HEK293T (cell line): ENCODE results near the gene SETDB2.
"Not testable (repeated sequence)": the region's sequence is repeated elsewhere in the genome, so short reads cannot be mapped to it uniquely, and the experiment has no call there.

ENCODE experiments used
- CTCF ChIA-PET: fragments of 350-600 bp; formaldehyde crosslinking; extraction: SDS; loops from one replicate; lab custom pipeline; 2021; ENCODE audit warnings: antibody characterized with exemption, inconsistent platforms; lab: Yijun Ruan, JAX
- POLR2A ChIA-PET: fragments of 350-600 bp; formaldehyde crosslinking; extraction: SDS; loops from one replicate; lab custom pipeline; 2020; ENCODE audit warnings: antibody characterized with exemption, inconsistent platforms; lab: Yijun Ruan, JAX
- DNase-seq: peaks from one replicate; pipeline ENCODE4 v3.0.0; 2012; ENCODE audit warnings: mixed read lengths; ENCODE audit errors: extremely low spot score
- ARNT ChIP-seq: fragments of 450-650 bp; IDR thresholded peaks from 2 replicates; pipeline ENCODE4 v1.6.1; 2017; ENCODE audit warnings: mild to moderate bottlenecking
- BHLHE40 ChIP-seq: fragments of 450-650 bp; IDR thresholded peaks from 2 replicates; pipeline ENCODE4 v1.6.1; 2016; ENCODE audit warnings: mild to moderate bottlenecking, moderate library complexity, borderline replicate concordance
- CTBP1 ChIP-seq: fragments of 450-650 bp; IDR thresholded peaks from 2 replicates; pipeline ENCODE4 v1.6.1; 2016; ENCODE audit warnings: borderline replicate concordance
- ELF4 ChIP-seq: fragments of 450-650 bp; IDR thresholded peaks from 2 replicates; pipeline ENCODE4 v1.6.1; 2017; ENCODE audit warnings: antibody characterized with exemption
- FOXA1 ChIP-seq: fragments of 450-650 bp; IDR thresholded peaks from 2 replicates; pipeline ENCODE4 v1.6.1; 2016; ENCODE audit warnings: mild to moderate bottlenecking
- FOXK2 ChIP-seq: fragments of 450-650 bp; IDR thresholded peaks from 2 replicates; pipeline ENCODE4 v1.6.1; 2016; ENCODE audit warnings: mild to moderate bottlenecking
- FOXM1 ChIP-seq: fragments of 450-650 bp; IDR thresholded peaks from 2 replicates; pipeline ENCODE4 v1.6.1; 2017; ENCODE audit warnings: mild to moderate bottlenecking, borderline replicate concordance
- HDGF ChIP-seq: fragments of 450-650 bp; IDR thresholded peaks from 2 replicates; pipeline ENCODE4 v1.6.1; 2017; ENCODE audit warnings: antibody characterized with exemption, borderline replicate concordance
- L3MBTL2 ChIP-seq: fragments of 450-650 bp; conservative IDR thresholded peaks from 2 replicates; pipeline ENCODE4 v1.6.1; 2016; ENCODE audit warnings: mild to moderate bottlenecking
- LEF1 ChIP-seq: fragments of 450-650 bp; IDR thresholded peaks from 2 replicates; pipeline ENCODE4 v1.6.1; 2017; ENCODE audit warnings: mild to moderate bottlenecking, borderline replicate concordance
- NFRKB ChIP-seq: fragments of 450-650 bp; IDR thresholded peaks from 2 replicates; pipeline ENCODE4 v1.6.1; 2016; ENCODE audit warnings: mild to moderate bottlenecking, moderate library complexity
- SP1 ChIP-seq: fragments of 450-650 bp; IDR thresholded peaks from 2 replicates; pipeline ENCODE4 v1.6.1; 2017
- SUZ12 ChIP-seq: fragments of 450-650 bp; IDR thresholded peaks from 2 replicates; pipeline ENCODE4 v1.6.1; 2016; ENCODE audit warnings: mild to moderate bottlenecking
- TARDBP ChIP-seq: fragments of 450-650 bp; IDR thresholded peaks from 2 replicates; pipeline ENCODE4 v1.6.1; 2016
- ZNF384 ChIP-seq: fragments of 450-650 bp; IDR thresholded peaks from 2 replicates; pipeline ENCODE4 v1.6.1; 2016
- TF ChIP-seq, protein P1 (sequence below): fragments of 450-650 bp; IDR thresholded peaks from 2 replicates; pipeline ENCODE4 v1.6.1; 2016

Gene SETDB2

DNA sequence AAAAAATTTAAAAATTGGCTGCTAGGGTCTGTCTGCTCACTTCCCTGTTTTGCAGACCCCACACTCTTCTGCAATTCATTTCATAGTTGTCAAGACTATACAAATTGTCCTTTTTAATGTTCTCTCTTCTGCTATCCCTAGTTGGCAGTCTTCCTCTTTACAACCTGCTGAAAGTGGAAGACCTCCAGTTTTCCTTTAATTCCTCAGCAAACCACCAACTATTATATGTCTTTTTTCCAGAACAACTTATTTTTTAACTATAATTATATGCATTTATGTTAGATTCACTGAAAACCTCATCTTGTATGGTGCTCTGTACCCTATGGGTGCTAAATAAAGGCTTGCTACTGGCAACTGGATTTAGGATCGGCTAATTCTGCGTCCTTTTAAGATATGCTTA is 50.6 kb downstream of the SETDB2 start:
- ChIA-PET POLR2A (interaction anchor here (1.0 kb wide), 1 partner anchor 50 kb away, joined by 3 read pairs; the partner anchor contains the start of genes CAB39L and SETDB2), CTCF (no interaction called here)
- TF ChIP-seq NFRKB (no peak), TARDBP (no peak), SUZ12 (no peak), L3MBTL2 (no peak), FOXK2 (no peak)

DNA sequence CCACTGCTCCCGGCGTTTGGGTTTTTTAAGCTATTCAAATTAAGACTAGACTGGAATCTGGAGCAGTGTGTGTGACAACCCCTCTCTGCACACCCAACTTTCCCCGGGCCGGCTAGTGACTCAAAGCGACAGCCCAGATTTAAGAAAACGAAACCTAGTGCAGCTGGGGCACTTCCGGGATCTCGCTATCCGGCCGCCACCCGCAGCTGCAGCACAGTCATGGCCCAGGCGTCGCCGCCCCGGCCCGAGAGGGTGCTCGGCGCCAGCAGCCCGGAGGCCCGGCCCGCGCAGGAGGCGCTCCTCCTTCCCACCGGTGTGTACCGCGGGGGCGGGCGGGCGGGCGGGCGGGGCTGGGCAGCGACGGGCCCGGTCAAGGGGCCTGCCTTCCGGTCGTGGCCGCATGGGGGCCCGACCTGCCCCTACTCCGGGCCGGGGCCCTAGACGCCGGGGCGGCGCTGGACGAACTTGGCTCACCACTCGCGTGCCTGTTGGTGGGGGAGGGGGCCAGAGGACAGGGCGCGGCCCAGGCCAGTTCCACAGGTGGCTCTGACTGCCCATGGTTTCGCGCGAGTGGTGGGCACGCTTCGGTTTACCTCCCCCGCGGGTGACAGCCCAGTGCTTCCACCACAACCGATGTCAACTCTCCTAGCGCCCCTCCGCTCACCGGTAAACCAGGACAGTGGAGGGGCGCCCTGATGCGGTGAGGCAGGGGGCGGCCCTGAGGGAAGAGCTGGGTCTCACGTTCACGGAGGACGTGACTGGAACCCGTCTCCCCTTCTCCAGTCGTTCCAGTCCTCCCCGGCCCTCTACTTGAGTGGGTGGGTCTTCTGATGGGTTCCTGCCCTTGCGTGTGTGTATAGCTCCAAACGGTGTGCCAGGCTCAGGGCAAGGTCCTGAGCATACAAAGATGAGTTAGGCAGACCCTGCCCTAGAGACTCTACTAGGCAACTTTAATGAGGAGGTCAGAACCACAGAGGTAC is 52.0 kb downstream of the SETDB2 start, which contains the start of gene PHF11:
TSS of gene PHF11 (plus strand) at position 171 of the 980 bp plus-strand sequence. CDS start at position 220, 49 bp downstream.
- DNase-seq, result peak; percentile 39
- TF ChIP-seq NFRKB (no peak), FOXA1 (no peak), CTBP1 (no peak), ELF4 (no peak), TARDBP (no peak), HDGF (no peak), SUZ12 (no peak), FOXM1 (no peak), LEF1 (no peak), L3MBTL2 (no peak), BHLHE40 (no peak)
- POLR2A ChIA-PET, result interaction anchor here (1.1 to 1.8 kb wide), 2 partner anchors 11 to 51 kb away, joined by 4 to 7 read pairs; partner anchors contain the start of genes CAB39L and SETDB2
- CTCF ChIA-PET, result no interaction called here

More for the DNA sequence above, 50.6 kb downstream of the SETDB2 start:
- DNase-seq, result no peak

DNA sequence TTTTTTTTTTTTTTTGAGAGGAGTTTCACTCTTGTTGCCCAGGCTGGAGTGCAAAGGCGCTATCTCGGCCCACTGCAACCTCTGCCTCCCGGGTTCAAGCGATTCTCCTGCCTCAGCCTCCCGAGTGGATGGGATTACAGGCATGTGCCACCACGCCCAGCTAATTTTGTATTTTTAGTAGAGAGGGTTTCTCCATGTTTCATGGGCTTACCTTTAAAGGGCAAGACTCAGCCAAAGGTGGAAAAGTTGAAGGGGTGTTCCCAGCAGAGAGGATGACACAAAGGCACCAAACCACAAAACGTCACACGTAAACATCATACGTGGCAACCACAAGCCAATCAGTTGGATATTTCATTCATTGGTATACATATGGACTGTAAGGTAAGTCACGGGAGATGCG is 52.8 kb downstream of the SETDB2 start:
- POLR2A ChIA-PET, result interaction anchor here (1.8 kb wide), 1 partner anchor 10 kb away, joined by 7 read pairs; no protein-coding TSS in a partner anchor
- CTCF ChIA-PET, result not testable (repeated sequence)

DNA sequence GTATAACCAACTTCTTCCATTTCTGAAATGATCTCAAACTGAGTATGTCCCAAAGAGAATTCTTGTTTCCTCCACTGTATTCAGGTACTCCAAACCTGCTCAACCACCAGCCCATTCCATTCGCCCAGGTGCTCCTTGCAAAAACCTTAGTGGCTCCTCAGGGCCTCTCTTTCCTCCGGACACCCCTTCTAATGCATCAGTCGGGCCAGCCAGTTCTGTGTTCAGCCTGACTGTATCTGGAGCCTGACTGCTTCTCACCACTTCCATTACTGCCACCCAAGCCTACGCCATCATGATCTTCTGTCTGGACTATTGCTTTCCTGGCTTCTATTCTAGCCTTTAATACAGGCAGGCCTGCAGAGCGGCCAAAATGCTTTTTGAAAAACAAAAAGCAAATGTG is 53.2 kb downstream of the SETDB2 start:
- TF ChIP-seq CTBP1 (no peak), HDGF (no peak), SP1 (no peak), NFRKB (no peak), BHLHE40 (no peak), TARDBP (no peak), L3MBTL2 (no peak), ELF4 (no peak), FOXA1 (no peak), LEF1 (no peak)
- POLR2A ChIA-PET, result no interaction called here
- CTCF ChIA-PET, result no interaction called here
- DNase-seq, result no peak

More for the DNA sequence above, 52.8 kb downstream of the SETDB2 start:
- not testable (repeated sequence) for DNase-seq

DNA sequence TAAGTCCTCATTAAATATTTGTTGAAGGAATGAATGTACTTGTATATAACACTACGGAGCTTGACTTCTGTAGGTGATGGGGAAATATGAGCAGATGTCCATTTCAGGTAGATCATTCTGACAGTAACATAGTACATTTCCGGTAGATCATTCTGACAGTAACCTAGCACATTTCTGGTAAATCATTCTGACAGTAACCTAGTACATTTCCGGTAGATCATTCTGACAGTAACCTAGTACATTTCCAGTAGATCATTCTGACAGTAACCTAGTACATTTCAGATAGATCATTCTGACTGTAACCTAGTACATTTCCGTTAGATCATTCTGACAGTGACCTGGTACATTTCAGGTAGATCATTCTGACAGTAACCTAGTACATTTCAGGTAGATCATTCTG is 54.1 kb downstream of the SETDB2 start:
- ChIA-PET POLR2A (no interaction called here), CTCF (interaction anchor here (0.8 kb wide), 1 partner anchor 187 kb away, joined by 4 read pairs; no protein-coding TSS in a partner anchor)
- no peak for TF ChIP-seq SP1
- no peak for TF ChIP-seq HDGF
- TF ChIP-seq FOXM1, result no peak
- no peak for TF ChIP-seq ZNF384
- no peak for TF ChIP-seq FOXK2
- no peak for TF ChIP-seq FOXA1
- no peak for TF ChIP-seq LEF1
- no peak for TF ChIP-seq ELF4
- TF ChIP-seq ARNT, result no peak
- TF ChIP-seq, protein P1, sequence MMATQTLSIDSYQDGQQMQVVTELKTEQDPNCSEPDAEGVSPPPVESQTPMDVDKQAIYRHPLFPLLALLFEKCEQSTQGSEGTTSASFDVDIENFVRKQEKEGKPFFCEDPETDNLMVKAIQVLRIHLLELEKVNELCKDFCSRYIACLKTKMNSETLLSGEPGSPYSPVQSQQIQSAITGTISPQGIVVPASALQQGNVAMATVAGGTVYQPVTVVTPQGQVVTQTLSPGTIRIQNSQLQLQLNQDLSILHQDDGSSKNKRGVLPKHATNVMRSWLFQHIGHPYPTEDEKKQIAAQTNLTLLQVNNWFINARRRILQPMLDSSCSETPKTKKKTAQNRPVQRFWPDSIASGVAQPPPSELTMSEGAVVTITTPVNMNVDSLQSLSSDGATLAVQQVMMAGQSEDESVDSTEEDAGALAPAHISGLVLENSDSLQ, result no peak
- no peak for TF ChIP-seq CTBP1
- no peak for DNase-seq

DNA sequence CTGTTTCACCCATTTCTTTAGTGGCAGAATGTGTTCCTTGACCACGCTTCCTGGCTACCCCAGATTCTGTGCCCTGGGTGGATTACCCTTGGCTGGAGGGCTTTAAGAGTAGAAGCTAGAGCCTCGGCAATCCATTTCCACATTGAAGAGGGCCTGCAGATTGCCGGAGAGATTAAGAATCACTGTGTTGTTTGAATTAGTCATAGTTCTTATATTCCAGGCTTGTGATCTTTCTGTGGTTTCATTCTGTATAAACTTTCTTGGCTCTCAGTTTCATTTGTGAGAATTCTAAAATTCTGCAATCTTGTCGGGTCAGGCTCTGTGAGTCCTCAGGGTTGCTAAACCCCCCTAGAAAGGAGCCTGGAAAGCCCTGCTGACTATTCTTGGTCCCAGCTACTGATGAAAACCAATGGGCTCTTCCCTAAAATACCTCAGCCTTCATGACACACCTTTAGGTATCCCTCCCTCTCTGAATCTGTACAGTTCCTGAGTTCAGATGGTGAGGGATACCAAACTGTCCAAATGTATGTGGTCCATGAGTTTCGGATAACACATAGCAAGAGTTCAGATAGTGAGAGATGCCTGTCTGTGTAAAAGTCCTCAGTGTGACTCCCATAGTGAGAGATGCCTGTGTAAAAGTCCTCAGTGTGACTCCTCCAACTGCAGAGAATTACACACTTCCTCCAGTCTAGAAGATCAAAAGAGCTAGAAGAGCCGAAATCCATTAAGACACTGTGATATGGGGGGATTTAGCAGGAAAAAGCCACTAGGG is 56.0 kb downstream of the SETDB2 start:
- ChIA-PET CTCF (no interaction called here), POLR2A (no interaction called here)
- no peak for DNase-seq
- no peak for TF ChIP-seq SP1
- TF ChIP-seq HDGF, result no peak
- TF ChIP-seq ZNF384, result no peak
- TF ChIP-seq FOXM1, result no peak
- no peak for TF ChIP-seq L3MBTL2
- no peak for TF ChIP-seq FOXK2
- no peak for TF ChIP-seq NFRKB
- TF ChIP-seq ELF4, result no peak
- TF ChIP-seq ARNT, result no peak
- TF ChIP-seq LEF1, result no peak
- TF ChIP-seq TARDBP, result no peak
- TF ChIP-seq FOXA1, result no peak
- TF ChIP-seq BHLHE40, result no peak
- no peak for TF ChIP-seq SUZ12
- TF ChIP-seq CTBP1, result no peak
